Pancreas (tissue), 10 donors: ENCODE data around the gene DOLK. TPM values are rescaled to one million over a fixed set of nuclear protein-coding genes. Genes with fewer than 3 reads are reported as not detected.

ENCODE experiments used
- ATAC-seq, 4 donors: fragments of 200-7000 bp; cut with Tn5 transposase; one replicate each; pipeline versions ENCODE4 v1.8.0 to v1.9.1; 2020; ENCODE audit warnings: mild to moderate bottlenecking in 4 of 4, moderate library complexity in 4 of 4
- DNase-seq, 6 donors: peaks; one replicate each; pipeline ENCODE4 v3.0.0-alpha.2; 2020
- FAIRE-seq: peaks from 2 replicates; lab custom pipeline; 2012; peaks lifted over from hg19 to GRCh38; lab: Jason Lieb, UNC
- H3K27ac ChIP-seq, 4 donors: fragments of 200-600 bp; sonication (generic); 1 replicate in 3 of 4; 2 replicates in 1 of 4; pipeline versions ENCODE4 v1.5.0 to v1.8.0; 2020
- H3K27me3 ChIP-seq, 4 donors: fragments of 200-600 bp; one replicate each; pipeline ENCODE4 v1.8.0; 2021
- H3K36me3 ChIP-seq, 3 donors: fragments of 200-600 bp; sonication (generic) in 1 of 3; one replicate each; pipeline versions ENCODE4 v1.5.0 to v1.8.0; 2020 to 2021
- H3K4me1 ChIP-seq, 3 donors: fragments of 200-600 bp; one replicate each; pipeline ENCODE4 v1.8.0; 2021
- H3K4me3 ChIP-seq, 4 donors: fragments of 200-600 bp; sonication (generic) in 2 of 4; one replicate each; pipeline versions ENCODE4 v1.5.0 to v1.8.0; 2020 to 2021
- H3K9me3 ChIP-seq, 4 donors: fragments of 200-600 bp; one replicate each; pipeline ENCODE4 v1.8.0; 2021
- CTCF ChIP-seq, 4 donors: fragments of 200-600 bp; sonication (generic) in 3 of 4; IDR thresholded peaks; one replicate each; pipeline versions ENCODE4 v1.5.0 to v1.8.0; 2021; ENCODE audit warnings: antibody characterized with exemption in 4 of 4
- WGBS, 2 donors: extraction: QIAGEN DNeasy Blood & Tissue Kit; methylation state at CpG; one replicate each; pipeline ENCODE4 v1.1.7; 2013; 5-methylcytosine and 5-hydroxymethylcytosine counted together
- intact Hi-C, 3 donors: fragments of 100-400 bp; cut with DNase I; formaldehyde crosslinking; loops; one replicate each; pipeline versions ENCODE4 v1.11.1 to v1.14.2; 2022
- polyA plus RNA-seq, 2 donors: library from polyadenylated mRNA; stranded (reverse); fragments of 200-250 nt; gene quantifications; one replicate each; pipeline ENCODE4 v1.2.3, GENCODE V29; 2013
- total RNA-seq, 6 donors: library from RNA; stranded (reverse); fragmentation: NEBNext Ultra II Directional in 4 of 6; extraction: Animal tissue kit (Norgen Biotek cat#: 25700) in 4 of 6; gene quantifications; one replicate each; pipeline versions ENCODE4 v1.2.1 to v1.2.4, GENCODE V29; 2021 to 2023
- donor health status: healthy with polysubstance abuse.
- donor health status: DM: no; HTN: no; CAD: no; lungs with moderate emphysema.
- donor health status: DM: no; HTN: no; CAD: no.
- donor health status: control.
- donor health status: control.
- donor health status: Bipolar disorder and iron deficiency.
- donor health status: DM: yes; HTN: yes; CAD: no.
- donor health status: DM: no; HTN: no; CAD: no.
- donor health status: DM: no; HTN: no; CAD: no.
- donor health status: DM: yes; HTN: yes; CAD: no.

DOLK gene
- total and polyA plus RNA-seq, 8 donors, result 5.4 to 8.5 (median 6.6) TPM

- WGBS, 2 donors, result 89% methylated on average over 12 of the region's 12 CpGs
- Histone ChIP-seq H3K27ac (no peak overlapping the region), H3K36me3 (no peaks in the 10 kb centered on the region), H3K4me3 (no peak overlapping the region), H3K27me3 (no peaks in the 10 kb centered on the region), H3K9me3 (no peaks in the 10 kb centered on the region), H3K4me1 (no peaks in the 10 kb centered on the region)
- FAIRE-seq (no peak), DNase-seq (peak in 1 of 6 donors; percentile 58), ATAC-seq (no peak)
- intact Hi-C loops, result no loop called here
- TF ChIP-seq CTCF (IDR thresholded peaks at IDR 0.05), result no peak
Measured at GRCh38 chr9:128940946-128941755, 6.3 kb downstream of the DOLK start.

- Histone ChIP-seq H3K27ac (no peak overlapping the region), H3K4me1 (no peaks in the 10 kb centered on the region), H3K9me3 (no peaks in the 10 kb centered on the region), H3K4me3 (no peak overlapping the region), H3K36me3 (no peaks in the 10 kb centered on the region), H3K27me3 (no peaks in the 10 kb centered on the region)
- FAIRE-seq, result no peak
- DNase-seq, result peak in 1 of 6 donors; percentile 40
- ATAC-seq, result no peak
- intact Hi-C loops, result no loop called here
- 77 to 83% methylated on average over 15 of the region's 15 CpGs for WGBS, 2 donors
- TF ChIP-seq CTCF (IDR thresholded peaks at IDR 0.05), result no peak
Measured at GRCh38 chr9:128940271-128940921, 7.0 kb downstream of the DOLK start.

- no peaks in the 10 kb centered on the region for H3K27me3 ChIP-seq
- WGBS, 2 donors, result 94 to 95% methylated on average over 9 of the region's 9 CpGs
- no peaks in the 10 kb centered on the region for H3K36me3 ChIP-seq
- H3K4me1 ChIP-seq, result no peaks in the 10 kb centered on the region
- FAIRE-seq (no peak), DNase-seq (peak in 1 of 6 donors; percentile 11), ATAC-seq (no peak)
- H3K27ac ChIP-seq, result no peak overlapping the region
- H3K4me3 ChIP-seq, result no peak overlapping the region
- no peaks in the 10 kb centered on the region for H3K9me3 ChIP-seq
- no peak for TF ChIP-seq CTCF (IDR thresholded peaks at IDR 0.05)
- intact Hi-C loops, result no loop called here
Measured at GRCh38 chr9:128937310-128938165, 9.9 kb downstream of the DOLK start.

GRCh38 chr9:128936171-128936865 is 11.1 kb downstream of the DOLK start:
- Histone ChIP-seq H3K27ac (no peak overlapping the region), H3K4me1 (no peaks in the 10 kb centered on the region), H3K36me3 (no peaks in the 10 kb centered on the region), H3K9me3 (no peaks in the 10 kb centered on the region), H3K4me3 (no peak overlapping the region), H3K27me3 (no peaks in the 10 kb centered on the region)
- TF ChIP-seq CTCF (IDR thresholded peaks at IDR 0.05), result no peak
- FAIRE-seq (no peak), ATAC-seq (no peak), DNase-seq (peak in 1 of 6 donors; percentile 48)
- WGBS, 2 donors, result 83 to 85% methylated on average over 11 of the region's 11 CpGs
- intact Hi-C loops, result no loop called here
